Measurements from ENCODE around the gene IL20RA. TPM values are rescaled to one million over a fixed set of nuclear protein-coding genes. Genes with fewer than 3 reads are reported as not detected.

Gene IL20RA
- total and polyA plus RNA-seq, 2 of the 13 experiments (the other 11 are each of a cell fraction or from before 2014, with no cell fraction given) = not detected

DNA sequence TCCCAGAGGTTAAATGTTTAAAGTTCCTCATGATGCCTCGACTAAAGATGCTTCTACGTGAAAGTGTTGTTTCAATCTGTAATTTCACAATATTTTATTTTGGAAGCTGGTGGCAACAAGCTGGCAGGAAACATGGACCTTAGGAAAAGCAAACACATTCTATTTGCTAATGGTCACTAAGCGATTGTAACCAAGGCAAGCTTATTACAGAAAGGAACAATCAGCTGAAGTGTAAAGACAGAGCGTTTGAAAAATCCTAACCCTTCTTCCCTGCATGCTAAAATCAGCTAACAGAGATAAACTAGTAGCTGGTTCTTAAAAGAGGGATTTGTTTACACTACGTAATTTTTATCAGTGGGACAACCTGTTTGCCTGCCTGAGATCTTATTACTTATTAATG, 50.0 kb downstream of the IL20RA start (continued):
- no peak for TF ChIP-seq ZNF280D (CRISPR knock-in tag; IDR thresholded peaks at IDR 0.05)
- no peak for TF ChIP-seq ZSCAN20 (CRISPR knock-in tag; IDR thresholded peaks at IDR 0.05; ENCODE audit: borderline replicate concordance)
- TF ChIP-seq, protein P1, sequence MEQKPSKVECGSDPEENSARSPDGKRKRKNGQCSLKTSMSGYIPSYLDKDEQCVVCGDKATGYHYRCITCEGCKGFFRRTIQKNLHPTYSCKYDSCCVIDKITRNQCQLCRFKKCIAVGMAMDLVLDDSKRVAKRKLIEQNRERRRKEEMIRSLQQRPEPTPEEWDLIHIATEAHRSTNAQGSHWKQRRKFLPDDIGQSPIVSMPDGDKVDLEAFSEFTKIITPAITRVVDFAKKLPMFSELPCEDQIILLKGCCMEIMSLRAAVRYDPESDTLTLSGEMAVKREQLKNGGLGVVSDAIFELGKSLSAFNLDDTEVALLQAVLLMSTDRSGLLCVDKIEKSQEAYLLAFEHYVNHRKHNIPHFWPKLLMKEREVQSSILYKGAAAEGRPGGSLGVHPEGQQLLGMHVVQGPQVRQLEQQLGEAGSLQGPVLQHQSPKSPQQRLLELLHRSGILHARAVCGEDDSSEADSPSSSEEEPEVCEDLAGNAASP (CRISPR knock-in tag; IDR thresholded peaks at IDR 0.05; ENCODE audit: borderline replicate concordance) = no peak
- TF ChIP-seq NR1H2 (CRISPR knock-in tag; IDR thresholded peaks at IDR 0.05; ENCODE audit: borderline replicate concordance, low read depth) = no peak
- TF ChIP-seq HNF1B (CRISPR knock-in tag; IDR thresholded peaks at IDR 0.05) = no peak
- TF ChIP-seq ZBTB40 (IDR thresholded peaks at IDR 0.05) = no peak
- TF ChIP-seq ZBTB40 (CRISPR knock-in tag; IDR thresholded peaks at IDR 0.05) = no peak
- TF ChIP-seq ELF3 (CRISPR knock-in tag; IDR thresholded peaks at IDR 0.05) = peak; percentile 15; the same call in 1 of the 2 replicates
- no peak for TF ChIP-seq ZSCAN30 (CRISPR knock-in tag; IDR thresholded peaks at IDR 0.05)
